ENCODE data around the gene BMP2. TPM values are rescaled to one million over a fixed set of nuclear protein-coding genes. Genes with fewer than 3 reads are reported as not detected.

BMP2 gene
- total RNA-seq = 22.7 TPM
- long read RNA-seq, transcript BMP2-201 (3 exons, 3,601 nt) = major isoform, 56 of 66 reads
- long read RNA-seq, partial matches to known transcripts = 3 of 66 reads
- long read RNA-seq, other reads (novel, unspliced or antisense) = 7 of 66 reads

GRCh38 chr20:6767536-6768227, at the start of gene BMP2:
TSS of gene BMP2 (plus strand) at chr20:6767686. CDS start at chr20:6770127, 2,441 bp downstream.
- H3K36me3 ChIP-seq = no peaks in the 10 kb centered on the region
- DNase-seq (peak; percentile 82), ATAC-seq (peak; percentile 81)
- H3K4me3 ChIP-seq = peak within 1 kb of the TSS; percentile 64
- intact Hi-C loops (cut with DNase I) = no loop called here
- H3K27me3 ChIP-seq = no peaks in the 10 kb centered on the region
- no peaks in the 10 kb centered on the region for H3K4me1 ChIP-seq
- no peak for TF ChIP-seq CTCF (IDR thresholded peaks at IDR 0.05)
- H3K27ac ChIP-seq = peak within 1 kb of the TSS; percentile 61
- H3K9me3 ChIP-seq = no peaks in the 10 kb centered on the region

- Histone ChIP-seq H3K4me1 (no peaks in the 10 kb centered on the region), H3K4me3 (no peak overlapping the region), H3K9me3 (no peaks in the 10 kb centered on the region), H3K27me3 (no peaks in the 10 kb centered on the region), H3K27ac (no peak overlapping the region), H3K36me3 (no peaks in the 10 kb centered on the region)
- no peak for DNase-seq
- intact Hi-C loops (cut with DNase I) = no loop called here
- peak; percentile 72 for ATAC-seq
- no peak for TF ChIP-seq CTCF (IDR thresholded peaks at IDR 0.05)
Measured at GRCh38 chr20:6718662-6719368, 48.7 kb upstream of the BMP2 start.

- ATAC-seq = no peak
- intact Hi-C loops (cut with DNase I) = no loop called here
- no peaks in the 10 kb centered on the region for H3K9me3 ChIP-seq
Measured at GRCh38 chr20:6719369-6719721, 48.1 kb upstream of the BMP2 start.

GRCh38 chr20:6726761-6727160, 40.7 kb upstream of the BMP2 start:
- Histone ChIP-seq H3K9me3 (no peaks in the 10 kb centered on the region), H3K27ac (no peak overlapping the region), H3K4me3 (no peak overlapping the region), H3K27me3 (no peaks in the 10 kb centered on the region), H3K36me3 (no peaks in the 10 kb centered on the region), H3K4me1 (no peaks in the 10 kb centered on the region)
- DNase-seq (no peak), ATAC-seq (no peak)
- TF ChIP-seq CTCF (IDR thresholded peaks at IDR 0.05) = no peak
- intact Hi-C loops (cut with DNase I) = no loop called here

More at GRCh38 chr20:6719369-6719721, 48.1 kb upstream of the BMP2 start:
- DNase-seq = no peak
- no peak for TF ChIP-seq CTCF (IDR thresholded peaks at IDR 0.05)
- Histone ChIP-seq H3K36me3 (no peaks in the 10 kb centered on the region), H3K4me3 (no peak overlapping the region), H3K4me1 (no peaks in the 10 kb centered on the region), H3K27me3 (no peaks in the 10 kb centered on the region), H3K27ac (no peak overlapping the region)

GRCh38 chr20:6730672-6731328, 36.7 kb upstream of the BMP2 start:
- Histone ChIP-seq H3K4me1 (peaks cover 4% of the 10 kb centered on the region), H3K36me3 (no peaks in the 10 kb centered on the region), H3K9me3 (no peaks in the 10 kb centered on the region), H3K4me3 (no peak overlapping the region), H3K27ac (peak overlapping the region; percentile 53), H3K27me3 (no peaks in the 10 kb centered on the region)
- intact Hi-C loops (cut with DNase I) = no loop called here
- DNase-seq (no peak), ATAC-seq (no peak)
- no peak for TF ChIP-seq CTCF (IDR thresholded peaks at IDR 0.05)
